Right ventricle myocardium inferior (tissue), 1 donor: ENCODE measurements around the gene PTRHD1. TPM values are rescaled to one million over a fixed set of nuclear protein-coding genes. Genes with fewer than 3 reads are reported as not detected.
A peak's percentile ranks its signal among the peaks of the same experiment; 100 is the strongest.

Experiments used
- ATAC-seq: fragments of 200-7000 bp; cut with Tn5 transposase; one replicate; pipeline ENCODE4 v1.9.1; 2020; ENCODE audit warnings: mild to moderate bottlenecking, moderate library complexity
- DNase-seq: peaks from one replicate; pipeline ENCODE4 v3.0.0; 2021; ENCODE audit errors: missing footprints
- intact Hi-C: fragments of 100-400 bp; cut with DNase I; formaldehyde crosslinking; loops from one replicate; pipeline ENCODE4 v1.11.0; 2022
- total RNA-seq: library from RNA; stranded (reverse); fragmentation: NEBNext Ultra II Directional; extraction: Animal tissue kit (Norgen Biotek cat#: 25700); gene quantifications from one replicate; pipeline ENCODE4 v1.2.1, GENCODE V29; 2021
- donor health status: DM: no; HTN: yes; CAD: no; lungs with severe emphysema.

The PTRHD1 gene
- total RNA-seq, 1 donor from 2014 or later = 33.4 TPM

DNA sequence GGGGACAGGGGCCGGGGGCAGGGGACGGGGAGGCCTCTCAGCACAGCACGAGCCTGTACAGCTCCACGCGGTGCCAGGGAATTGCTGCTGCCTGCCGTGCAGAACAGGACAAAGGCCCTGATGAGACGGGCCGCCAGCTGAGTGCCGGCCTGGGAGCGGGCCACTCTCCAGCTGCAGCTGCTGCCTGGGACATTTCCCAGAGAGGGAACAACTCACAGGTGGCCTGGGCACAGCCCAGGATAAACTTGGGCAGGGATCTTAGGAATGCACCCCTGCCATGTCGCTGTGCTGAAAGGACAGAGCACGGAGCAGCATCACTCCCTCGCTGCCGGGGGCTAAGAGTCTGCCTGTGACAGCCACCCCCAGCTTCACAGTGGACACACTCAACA, 38.9 kb upstream of the PTRHD1 start:
- intact Hi-C loops = loop anchor here (10.0 kb wide), 1 partner anchor 303 kb away; no protein-coding TSS in a partner anchor
- peak; percentile 56 for ATAC-seq
- DNase-seq = no peak

DNA sequence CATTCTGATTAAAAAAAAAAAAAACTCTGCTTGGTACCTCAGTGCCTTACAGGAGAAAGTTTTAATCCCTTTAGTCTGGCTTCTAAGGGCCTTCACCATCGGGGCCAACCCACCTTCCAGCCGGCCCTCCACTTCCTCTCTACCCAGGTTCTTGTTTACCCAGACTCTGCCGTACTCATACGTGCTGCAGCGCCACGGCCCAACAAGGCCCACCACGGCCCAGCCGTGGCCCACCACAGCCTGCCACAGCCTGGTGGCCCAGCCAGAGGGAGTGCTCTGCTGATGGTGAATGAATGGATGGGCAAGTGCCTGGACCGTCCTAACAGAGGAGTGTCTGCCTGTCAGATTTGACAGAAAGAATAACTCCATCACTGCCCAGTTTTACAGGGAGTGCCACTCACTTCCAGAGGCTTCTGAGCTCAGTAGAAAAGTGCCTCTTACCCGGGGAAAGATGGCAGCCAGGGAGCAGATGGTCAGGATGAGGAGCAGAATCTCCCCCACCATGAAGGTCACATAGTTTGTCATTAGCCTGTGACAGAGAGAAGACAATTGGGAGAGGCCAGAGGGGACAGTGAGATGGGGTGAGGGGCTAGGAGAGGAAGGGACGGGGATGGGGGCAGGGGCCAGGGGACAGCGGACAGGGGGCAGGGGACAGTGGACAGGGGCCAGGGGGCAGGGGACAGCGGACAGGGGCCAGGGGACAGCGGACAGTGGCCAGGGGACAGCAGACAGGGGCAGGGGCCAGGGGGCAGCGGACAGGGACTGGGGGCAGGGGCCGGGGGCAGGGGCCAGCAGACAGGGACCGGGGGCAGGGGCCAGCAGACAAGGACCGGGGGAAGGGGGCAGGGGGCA, 38.3 kb upstream of the PTRHD1 start:
- no peak for ATAC-seq
- intact Hi-C loops = loop anchor here (10.0 kb wide), 1 partner anchor 303 kb away; no protein-coding TSS in a partner anchor
- no peak for DNase-seq

DNA sequence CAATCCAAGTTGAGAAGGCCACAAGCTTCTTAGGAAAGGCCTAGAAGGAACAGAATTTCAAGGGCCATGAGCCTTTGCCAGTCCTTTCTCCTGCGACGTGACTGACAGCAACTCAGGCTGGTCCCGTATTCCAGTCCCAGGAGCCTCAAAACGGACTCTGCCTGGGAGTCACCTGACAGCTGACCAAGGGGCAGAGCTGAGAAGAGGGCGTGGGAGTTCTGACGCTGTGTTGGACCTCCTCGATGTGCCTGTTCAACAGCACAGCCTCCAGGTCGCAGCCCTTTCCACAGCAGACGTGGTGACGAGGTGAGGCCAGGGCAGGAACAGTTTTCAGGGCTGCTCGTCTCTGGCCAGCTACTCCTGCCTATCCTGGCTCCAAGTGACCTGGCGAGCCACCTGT, 37.6 kb upstream of the PTRHD1 start:
- intact Hi-C loops = loop anchor here (10.0 kb wide), 1 partner anchor 304 kb away; no protein-coding TSS in a partner anchor
- ATAC-seq (no peak), DNase-seq (no peak)

DNA sequence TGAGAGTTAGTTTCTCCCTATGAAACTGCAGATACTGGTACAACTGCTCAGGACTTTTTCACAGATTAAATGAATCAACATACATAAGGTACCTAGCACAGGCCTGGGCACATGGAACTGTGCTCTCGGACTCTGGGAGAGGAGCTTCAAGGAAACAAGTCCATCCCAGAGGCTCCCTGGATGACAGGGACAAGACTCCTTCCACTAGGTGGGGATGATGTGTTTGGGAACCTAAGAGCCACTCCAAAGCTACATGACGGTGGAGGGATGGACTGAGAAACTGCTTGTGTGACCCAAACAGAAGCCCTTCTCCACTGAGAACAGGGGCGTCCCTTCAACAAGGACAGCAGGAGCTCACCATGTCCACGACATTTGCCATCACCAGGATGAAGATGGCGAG, 37.2 kb upstream of the PTRHD1 start:
- DNase-seq = no peak
- intact Hi-C loops = loop anchor here (10.0 kb wide), 1 partner anchor 304 kb away; no protein-coding TSS in a partner anchor
- ATAC-seq = no peak

DNA sequence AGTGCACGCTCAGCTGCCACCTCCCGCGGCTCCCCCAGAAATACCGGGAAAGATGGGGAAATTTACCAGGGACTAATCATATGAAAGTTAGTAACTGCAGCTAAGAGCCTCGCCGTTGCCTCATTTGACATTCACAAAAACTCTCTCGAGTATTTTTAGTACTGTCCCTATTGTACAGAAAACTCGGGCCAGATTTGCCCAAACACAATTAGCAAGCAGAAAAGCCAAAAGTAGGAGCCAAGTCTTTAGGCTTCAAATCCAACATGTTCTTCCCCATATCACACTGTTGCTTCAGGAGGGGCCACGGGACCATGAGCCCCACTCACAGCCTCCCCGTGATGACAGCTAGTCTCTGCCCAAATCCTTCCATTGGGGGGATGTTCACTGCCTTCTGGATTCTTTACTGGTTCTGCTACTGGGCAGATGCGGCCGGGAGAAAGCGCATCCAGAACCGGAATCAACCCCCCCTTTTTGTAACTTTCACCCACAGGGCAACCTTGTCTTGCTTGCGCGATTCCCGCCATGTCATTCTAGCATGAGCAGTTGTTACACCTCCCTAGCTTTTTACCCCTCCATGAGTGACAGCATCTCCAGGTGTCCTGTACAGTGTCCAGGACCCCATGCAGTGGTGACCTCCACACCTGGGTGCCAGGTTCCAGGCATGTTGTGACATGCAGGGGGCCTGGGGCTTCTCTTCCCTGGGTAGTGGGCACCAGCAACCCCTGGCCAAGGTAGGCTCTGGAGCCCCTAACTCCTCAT, 35.2 kb upstream of the PTRHD1 start:
- DNase-seq = no peak
- intact Hi-C loops = loop anchor here (5.0 kb wide), 1 partner anchor 36 kb away; the partner anchor contains the start of genes CENPO and PTRHD1

DNA sequence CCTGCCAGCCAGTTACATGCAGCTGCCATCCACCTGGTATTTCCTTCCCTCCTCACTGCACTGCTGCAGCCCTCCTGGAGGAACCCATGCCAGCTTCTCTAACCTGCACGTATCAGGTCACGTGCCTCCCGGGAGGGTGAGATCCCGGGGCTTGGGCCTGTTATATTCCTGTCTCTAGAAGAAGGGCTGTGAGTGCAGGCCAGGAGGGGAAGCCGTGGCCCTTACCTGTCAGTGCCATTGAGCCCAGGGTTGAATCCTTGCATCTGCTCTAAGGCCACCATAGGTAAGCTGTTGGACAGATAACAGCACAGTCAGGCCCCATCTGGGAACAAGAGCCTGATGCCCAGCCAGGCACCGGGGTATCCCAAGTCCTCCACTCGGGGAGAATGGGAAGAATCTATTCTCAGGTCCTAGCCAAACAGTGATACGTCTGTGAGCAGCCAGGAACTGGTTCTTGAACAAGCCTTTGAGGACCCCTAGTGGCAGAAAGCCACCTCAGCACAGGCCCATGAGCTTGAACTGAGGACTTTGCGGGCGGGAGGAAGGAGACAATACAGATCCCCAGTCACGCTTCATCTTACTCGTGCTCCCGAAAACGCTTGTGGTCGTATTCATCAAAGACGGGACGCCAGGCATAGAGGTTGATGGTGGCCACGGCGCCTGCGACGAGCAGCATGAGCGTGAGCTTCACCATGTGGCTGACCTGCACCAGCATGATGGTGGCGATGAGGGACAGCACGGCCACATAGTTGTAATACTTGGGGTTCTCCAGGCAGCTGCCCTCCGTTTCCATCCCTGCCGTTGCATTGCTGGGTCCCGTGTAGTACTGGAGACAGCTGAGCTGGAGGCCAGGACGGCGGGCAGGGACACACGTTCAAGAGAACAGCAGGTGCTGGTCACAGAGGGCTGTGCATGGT, 34.4 kb upstream of the PTRHD1 start:
- ATAC-seq (peak; percentile 89), DNase-seq (no peak)
- intact Hi-C loops = loop anchor here (1.0 to 5.0 kb wide), 2 partner anchors 35 to 417 kb away; partner anchors contain the start of genes CENPO and PTRHD1

More for the DNA sequence above, 35.2 kb upstream of the PTRHD1 start:
- ATAC-seq = no peak

DNA sequence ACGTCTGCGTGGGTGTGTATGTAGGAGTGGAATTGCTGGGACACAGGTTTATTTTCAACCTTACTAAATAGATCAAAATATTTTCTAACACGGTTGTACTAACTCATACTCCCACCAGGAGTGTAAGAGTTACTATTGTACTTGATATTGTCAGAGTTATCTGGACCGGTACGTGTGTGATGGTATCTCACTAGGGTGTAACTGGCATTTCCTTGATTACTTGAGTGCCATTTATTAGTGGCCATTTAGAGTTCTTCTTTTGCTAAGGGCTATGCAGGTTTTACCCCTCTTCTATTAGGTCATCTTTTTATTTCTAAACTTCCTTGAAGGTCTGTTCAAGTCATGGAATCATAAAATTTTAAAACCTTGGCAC, 33.6 kb upstream of the PTRHD1 start:
- DNase-seq (no peak), ATAC-seq (no peak)
- intact Hi-C loops = loop anchor here (1.0 to 5.0 kb wide), 2 partner anchors 34 to 416 kb away; partner anchors contain the start of genes CENPO and PTRHD1

DNA sequence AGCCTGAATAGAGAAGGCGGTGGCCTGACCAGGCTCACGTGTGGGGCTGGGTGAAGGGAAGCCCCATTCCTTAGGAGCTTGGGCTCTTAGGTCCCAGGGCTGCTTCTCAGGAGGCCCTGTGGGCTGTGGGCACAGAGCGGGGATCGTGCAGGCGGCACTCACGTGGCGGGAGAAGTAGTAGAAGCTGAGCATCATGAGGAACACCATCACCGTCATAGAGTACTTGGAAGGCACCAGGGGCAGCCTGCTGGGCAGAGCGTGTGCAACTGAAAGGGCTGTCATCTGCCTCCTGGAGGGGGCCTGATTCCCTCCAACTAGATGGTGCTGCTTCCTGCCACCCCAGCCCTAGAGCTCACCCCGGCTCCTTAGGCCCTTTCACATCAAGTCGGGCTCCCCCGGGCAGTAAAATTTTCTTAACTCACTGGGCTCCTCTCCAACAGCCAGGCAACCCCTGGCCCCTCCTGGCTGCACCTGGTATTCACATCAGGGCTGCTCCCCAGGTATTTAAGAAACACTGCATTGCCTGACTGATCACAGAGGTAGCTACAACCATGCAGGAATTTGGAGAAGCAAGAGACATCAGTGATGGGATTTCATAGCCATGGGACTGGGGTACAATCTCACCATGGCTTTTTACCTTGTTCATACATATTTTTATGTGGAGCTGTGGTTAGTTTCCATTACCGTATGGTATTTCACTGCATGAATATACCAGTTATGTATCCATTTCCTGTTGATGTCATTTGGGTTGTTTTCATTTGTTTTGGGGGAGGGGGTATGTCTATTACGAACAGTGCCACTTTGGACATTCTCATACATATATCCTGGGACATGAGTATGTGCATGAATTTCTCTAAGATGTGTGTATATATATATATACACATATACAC, 32.9 kb upstream of the PTRHD1 start:
- ATAC-seq (no peak), DNase-seq (no peak)
- intact Hi-C loops = loop anchor here (5.0 kb wide), 1 partner anchor 34 kb away; the partner anchor contains the start of genes CENPO and PTRHD1

DNA sequence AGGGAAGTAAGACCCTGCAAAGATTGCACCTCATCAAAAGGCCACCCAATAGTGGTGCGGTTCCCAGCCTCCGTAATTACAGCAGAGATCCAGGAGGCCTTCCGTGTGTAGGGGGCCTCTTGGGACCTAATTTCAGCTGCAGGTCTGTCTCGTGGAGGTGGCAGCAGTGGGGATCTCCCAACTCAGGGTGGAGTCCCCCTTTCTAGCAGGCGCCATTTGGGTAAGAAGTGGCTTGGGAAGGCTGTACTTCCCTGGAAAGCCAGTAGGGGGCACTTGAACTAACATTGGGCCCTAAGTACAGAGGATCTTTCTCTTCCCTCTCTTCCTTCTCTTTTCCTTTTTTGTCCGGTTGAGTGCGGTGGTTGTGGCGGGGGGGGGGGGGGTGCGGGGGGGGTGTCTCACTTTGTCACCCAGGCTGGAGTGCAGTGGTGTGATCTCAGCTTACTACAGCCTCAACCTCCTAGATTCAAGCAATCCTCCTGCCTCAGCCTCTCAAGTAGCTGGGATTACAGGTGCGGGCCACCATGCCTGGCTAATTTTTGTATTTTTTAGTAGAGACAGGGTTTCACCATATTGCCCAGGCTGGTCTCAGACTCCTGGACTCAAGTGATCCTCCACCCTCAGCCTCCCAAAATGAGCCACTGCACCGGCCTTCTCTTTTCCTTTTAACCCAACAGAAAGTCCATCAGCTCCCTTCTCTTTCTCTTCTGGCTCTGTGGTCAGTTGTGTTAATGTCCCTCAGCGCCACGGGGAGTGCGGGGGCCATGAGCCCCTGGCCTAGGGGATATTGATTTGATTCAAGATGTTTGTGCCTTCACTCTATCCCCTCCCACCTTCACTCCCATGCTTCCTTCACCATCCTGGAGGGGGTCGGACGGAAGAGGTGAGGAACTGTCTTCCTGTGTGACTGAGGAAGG, 32.0 kb upstream of the PTRHD1 start:
- intact Hi-C loops = loop anchor here (5.0 kb wide), 1 partner anchor 33 kb away; the partner anchor contains the start of genes CENPO and PTRHD1
- no peak for ATAC-seq
- DNase-seq = no peak

DNA sequence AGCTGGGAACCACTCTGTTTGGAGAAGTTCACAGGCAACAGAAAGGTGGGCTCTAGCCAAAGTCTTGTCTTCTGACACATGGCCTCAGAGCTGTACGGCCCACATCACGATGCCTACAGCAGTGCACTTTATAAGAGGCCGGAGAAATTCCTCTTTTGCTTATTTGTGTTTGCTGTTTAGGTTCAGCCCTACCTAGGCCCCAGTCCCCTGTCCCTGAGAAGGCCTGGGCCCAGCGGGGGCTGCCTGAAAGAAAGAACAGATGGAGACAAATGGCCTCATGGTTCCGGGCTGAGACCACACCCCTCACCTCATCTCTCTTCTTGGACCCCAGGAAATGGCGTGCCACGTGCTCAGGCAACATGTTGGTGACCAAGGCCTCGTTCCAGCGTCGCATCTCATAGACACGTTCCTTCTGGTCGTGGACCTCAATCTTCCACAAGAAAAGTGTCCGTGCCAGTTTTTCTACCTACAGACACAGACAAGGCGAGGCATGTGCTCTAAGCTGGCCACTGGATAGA, 30.9 kb upstream of the PTRHD1 start:
- DNase-seq (peak; percentile 60), ATAC-seq (no peak)
- intact Hi-C loops = no loop called here

DNA sequence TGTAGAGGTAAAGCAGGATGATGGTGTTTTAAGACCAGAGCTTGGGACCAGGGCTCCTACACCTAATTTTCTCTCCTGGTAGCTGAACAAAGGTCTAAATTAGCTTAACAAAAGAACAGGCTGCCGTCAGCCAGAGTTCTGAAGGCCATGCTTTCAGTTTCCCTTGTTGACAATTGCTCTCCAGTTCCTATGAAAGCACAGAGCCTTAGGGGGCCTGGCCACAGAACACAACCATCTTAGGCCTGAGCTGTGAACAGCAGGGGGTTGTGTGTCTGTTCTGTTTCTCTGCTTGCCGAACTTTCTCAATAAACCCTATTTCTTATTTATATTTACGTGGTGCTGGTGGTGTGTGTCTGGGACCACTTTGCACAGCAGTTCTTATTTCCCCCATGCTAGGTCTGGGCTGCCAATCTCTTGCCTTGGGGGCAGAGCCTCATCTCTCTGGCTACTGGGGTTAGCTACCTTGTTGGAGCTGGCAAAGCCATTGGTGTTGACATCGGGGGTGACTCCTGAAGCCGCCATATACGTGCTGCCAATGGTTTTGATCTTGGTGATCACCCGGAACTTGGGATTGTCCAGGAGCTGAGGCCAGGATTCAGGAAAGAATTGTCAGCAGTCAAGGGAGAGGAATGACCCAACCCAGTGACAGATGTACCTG, 29.0 kb upstream of the PTRHD1 start:
- intact Hi-C loops = no loop called here
- no peak for DNase-seq
- no peak for ATAC-seq

DNA sequence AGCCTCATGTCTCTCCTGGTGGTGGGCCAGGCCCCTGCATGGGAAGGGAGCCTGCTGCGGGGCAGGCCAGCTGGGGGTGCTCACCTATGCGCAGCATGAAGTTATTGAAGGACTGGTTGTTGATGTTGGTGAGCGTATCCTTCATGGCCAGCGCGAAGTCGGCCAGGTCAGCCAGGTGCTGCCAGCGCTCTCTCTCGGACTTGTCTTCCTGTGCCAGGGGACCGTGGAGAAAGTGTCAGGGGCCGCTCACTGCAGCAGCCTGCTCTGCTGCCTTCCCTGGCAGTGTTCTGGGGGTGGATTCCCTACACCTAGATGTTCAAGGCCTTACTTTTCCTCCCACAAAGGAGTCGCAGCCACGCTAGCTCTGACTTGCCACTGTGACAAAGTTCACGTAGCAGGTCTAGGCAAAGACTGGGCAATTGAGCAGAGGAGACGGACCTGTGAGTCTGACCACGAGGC, 28.3 kb upstream of the PTRHD1 start:
- intact Hi-C loops = no loop called here
- ATAC-seq (no peak), DNase-seq (no peak)

DNA sequence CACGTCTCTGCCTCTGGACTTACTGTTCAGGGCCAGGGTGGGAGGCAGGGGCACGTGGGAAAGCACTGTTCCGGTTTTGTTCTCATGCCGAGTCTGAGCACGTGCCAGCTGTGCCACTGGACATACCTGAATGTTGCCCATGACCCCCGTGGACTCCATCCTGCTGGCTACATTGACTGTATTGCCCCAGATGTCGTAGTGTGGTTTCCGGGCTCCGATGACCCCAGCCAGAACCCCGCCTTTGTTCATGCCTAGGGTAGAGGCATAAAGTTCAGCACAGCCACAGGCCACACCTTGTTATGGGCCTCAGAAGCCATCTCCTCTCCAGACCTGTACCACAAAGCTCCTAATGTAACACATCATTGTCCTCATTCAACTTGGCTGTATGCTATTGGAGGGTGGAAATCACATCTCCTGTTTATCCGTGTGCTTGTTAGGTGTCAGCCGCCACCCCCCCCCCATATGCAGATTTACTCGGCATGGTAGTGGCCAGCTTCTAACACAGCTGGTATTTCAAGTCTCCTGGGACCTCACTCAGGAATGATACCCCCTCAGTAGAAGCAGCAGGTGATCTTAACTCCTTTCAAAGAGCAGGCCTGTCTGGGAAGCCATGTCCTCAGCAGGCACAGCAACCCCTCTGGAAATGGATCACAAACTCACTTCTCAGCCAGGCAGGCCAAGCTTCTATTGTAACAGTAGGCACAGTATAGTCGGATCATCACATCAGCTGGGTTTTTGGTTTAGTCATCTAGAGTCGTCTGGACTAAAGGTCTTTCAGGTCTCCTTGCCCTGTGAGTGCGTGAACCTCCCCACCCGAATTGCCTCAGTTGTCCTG, 27.6 kb upstream of the PTRHD1 start:
- ATAC-seq = no peak
- intact Hi-C loops = no loop called here
- no peak for DNase-seq

DNA sequence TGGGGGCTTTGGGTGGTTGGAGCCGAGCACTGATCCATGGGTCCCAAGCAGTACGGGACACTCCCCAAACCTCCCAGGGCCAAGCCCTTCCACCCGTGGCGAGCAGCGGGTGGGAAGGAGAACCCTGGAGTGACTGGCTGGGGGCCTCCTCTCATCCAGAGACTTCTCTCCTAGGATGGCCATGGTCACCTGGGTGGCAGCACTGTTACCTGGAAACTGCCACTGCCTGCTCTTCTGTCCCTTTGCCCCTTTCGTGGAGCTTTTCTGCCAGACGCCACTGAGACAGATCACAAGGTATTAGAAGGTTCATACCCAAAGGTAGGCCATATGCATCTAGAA, 27.0 kb upstream of the PTRHD1 start:
- ATAC-seq = no peak
- intact Hi-C loops = no loop called here
- DNase-seq = no peak
